ENCODE results near the gene PARP3.

DNA sequence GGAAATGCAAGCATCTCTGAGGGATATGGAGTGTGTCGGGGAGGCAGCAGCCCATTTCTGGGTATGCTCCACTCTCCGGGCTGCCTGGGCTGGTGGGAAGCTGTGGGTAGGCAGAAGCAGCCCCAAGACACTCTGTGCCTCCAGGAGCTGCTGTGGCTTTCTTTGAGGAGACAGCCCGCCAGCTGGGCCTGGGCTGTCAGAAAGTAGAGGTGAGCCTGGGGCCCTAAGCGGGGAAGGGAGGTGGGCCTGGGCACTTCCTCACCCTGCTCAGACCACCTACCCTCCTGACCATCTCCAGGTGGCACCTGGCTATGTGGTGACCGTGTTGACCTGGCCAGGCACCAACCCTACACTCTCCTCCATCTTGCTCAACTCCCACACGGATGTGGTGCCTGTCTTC, 42.9 kb downstream of the PARP3 start:
- no peak for TF ChIP-seq RAD21 (IDR thresholded peaks at IDR 0.05; ENCODE audit: low read depth)
- TF ChIP-seq FOXM1 (IDR thresholded peaks at IDR 0.05; ENCODE audit: borderline replicate concordance, low read depth) = no peak
- TF ChIP-seq, protein P1, sequence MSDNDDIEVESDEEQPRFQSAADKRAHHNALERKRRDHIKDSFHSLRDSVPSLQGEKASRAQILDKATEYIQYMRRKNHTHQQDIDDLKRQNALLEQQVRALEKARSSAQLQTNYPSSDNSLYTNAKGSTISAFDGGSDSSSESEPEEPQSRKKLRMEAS (IDR thresholded peaks at IDR 0.05) = no peak
- TF ChIP-seq TAF1 (IDR thresholded peaks at IDR 0.05; ENCODE audit: low read depth) = no peak
- no peak for TF ChIP-seq ZBTB7A (IDR thresholded peaks at IDR 0.05; ENCODE audit: low read depth)
- no peak for TF ChIP-seq TEAD4 (IDR thresholded peaks at IDR 0.05)
- TF ChIP-seq NFIC (IDR thresholded peaks at IDR 0.05) = no peak
- no peak for TF ChIP-seq CREB1 (IDR thresholded peaks at IDR 0.05; ENCODE audit: low read depth)
- no peak for TF ChIP-seq YY1 (IDR thresholded peaks at IDR 0.05; ENCODE audit: low read depth)
